PC-9 (cell line): ENCODE results near the gene PEAK3. TPM values are rescaled to one million over a fixed set of nuclear protein-coding genes. Genes with fewer than 3 reads are reported as not detected.

Source experiments
- BruUV-seq: library from RNA; stranded (reverse); fragments of 400-500 nt; replicated peaks from 2 replicates; lab custom pipeline; 2021; lab: Mats Ljungman, UMichigan
- CTCF ChIA-PET: fragments of 300-600 bp; sonication (Branson Sonifier 250); formaldehyde crosslinking; loops from one replicate; lab custom pipeline; 2022; ENCODE audit warnings: antibody characterized with exemption; lab: Charles Lee
- POLR2A ChIA-PET: fragments of 300-600 bp; sonication (Branson Sonifier 250); formaldehyde crosslinking; loops from one replicate; lab custom pipeline; 2022; ENCODE audit warnings: antibody characterized with exemption; ENCODE audit not compliant: unreplicated experiment; lab: Charles Lee
- DNase-seq, 2 experiments: peaks; one replicate each; pipeline versions ENCODE4 v3.0.0 to v3.0.0-alpha.2; 2015 to 2022; ENCODE audit warnings: mixed read lengths in 1 of 2
- H2AFZ ChIP-seq: fragments of 200-600 bp; sonication (generic); 2 replicates; pipeline ENCODE4 v1.8.1; 2017; ENCODE audit warnings: antibody characterized with exemption
- H3F3A ChIP-seq: fragments of 200-600 bp; sonication (generic); 2 replicates; pipeline ENCODE4 v1.8.1; 2017; ENCODE audit warnings: antibody characterized with exemption, mild to moderate bottlenecking, low read depth; ENCODE audit not compliant: insufficient read depth
- H3K27ac ChIP-seq: fragments of 200-600 bp; sonication (generic); 2 replicates; pipeline ENCODE4 v1.6.1; 2016; ENCODE audit warnings: mixed run types
- H3K27me3 ChIP-seq: fragments of 200-600 bp; sonication (generic); 2 replicates; pipeline ENCODE4 v1.6.1; 2016; ENCODE audit warnings: low read depth, mixed run types; ENCODE audit not compliant: insufficient read depth
- H3K36me3 ChIP-seq: fragments of 200-600 bp; sonication (generic); 2 replicates; pipeline ENCODE4 v1.6.1; 2016; ENCODE audit warnings: low read depth, mixed run types
- H3K4me1 ChIP-seq: fragments of 200-600 bp; sonication (generic); replicated peaks from 2 replicates; pipeline ENCODE4 v1.6.1; 2016; ENCODE audit warnings: mixed run types; ENCODE audit not compliant: insufficient read depth
- H3K4me2 ChIP-seq: fragments of 200-600 bp; sonication (generic); 2 replicates; pipeline ENCODE4 v1.6.1; 2017; ENCODE audit warnings: mixed run types
- H3K4me3 ChIP-seq: fragments of 200-600 bp; sonication (generic); 2 replicates; pipeline ENCODE4 v1.6.1; 2016; ENCODE audit warnings: mixed run types
- H3K79me2 ChIP-seq: fragments of 200-600 bp; sonication (generic); 2 replicates; pipeline ENCODE4 v1.6.1; 2017; ENCODE audit warnings: low read depth, mixed run types
- H3K9me2 ChIP-seq: fragments of 200-600 bp; sonication (generic); 2 replicates; pipeline ENCODE4 v1.8.1; 2017; ENCODE audit warnings: mild to moderate bottlenecking; ENCODE audit not compliant: insufficient read depth
- H3K9me3 ChIP-seq: fragments of 200-600 bp; sonication (generic); 2 replicates; pipeline ENCODE4 v1.8.1; 2016; ENCODE audit warnings: low read depth; ENCODE audit not compliant: insufficient read depth
- H4K20me1 ChIP-seq: fragments of 200-600 bp; sonication (generic); 2 replicates; pipeline ENCODE4 v1.8.1; 2017; ENCODE audit not compliant: insufficient read depth
- CTCF ChIP-seq: fragments of 200-600 bp; sonication (generic); conservative IDR thresholded peaks from 2 replicates; pipeline ENCODE4 v1.6.1; 2017; ENCODE audit warnings: mixed run types, antibody characterized with exemption, mild to moderate bottlenecking, moderate library complexity
- EZH2 ChIP-seq: fragments of 200-600 bp; sonication (generic); IDR thresholded peaks from 2 replicates; pipeline ENCODE4 v1.8.0; 2017; ENCODE audit warnings: antibody characterized with exemption, low read depth
- intact Hi-C: fragments of 100-400 bp; cut with micrococcal nuclease; formaldehyde crosslinking; loops from one replicate; pipeline ENCODE4 v1.10.0; 2022; ENCODE audit not compliant: unreplicated experiment
- total RNA-seq: library from RNA; stranded (reverse); gene quantifications from 2 replicates; pipeline ENCODE4 v1.2.3, GENCODE V29; 2021

Gene PEAK3
- total RNA-seq, 1 experiment from 2014 or later, result not detected

GRCh38 chr19:2261438-2262172 lies 20.4 kb downstream of the PEAK3 start:
- DNase-seq, result no peak
- Histone ChIP-seq H3F3A (peaks cover 12% of the 10 kb centered on the region), H3K36me3 (no peaks in the 10 kb centered on the region), H3K4me3 (no peak overlapping the region), H3K27me3 (no peaks in the 10 kb centered on the region), H3K9me3 (no peaks in the 10 kb centered on the region), H4K20me1 (no peaks in the 10 kb centered on the region), H2AFZ (no peak overlapping the region), H3K4me1 (peaks cover 9% of the 10 kb centered on the region), H3K79me2 (no peaks in the 10 kb centered on the region), H3K27ac (no peak overlapping the region), H3K9me2 (no peaks in the 10 kb centered on the region), H3K4me2 (no peak overlapping the region)
- POLR2A ChIA-PET, result no interaction called here
- TF ChIP-seq CTCF (peak; percentile 68), EZH2 (no peak)
- CTCF ChIA-PET, result interaction anchor here (0.7 kb wide), 1 partner anchor 250 kb away, joined by 6 read pairs; no protein-coding TSS in a partner anchor
- no TSS peak for BruUV-seq
- intact Hi-C loops, result no loop called here

GRCh38 chr19:2260341-2260805 lies 21.6 kb downstream of the PEAK3 start:
- H2AFZ ChIP-seq, result no peak overlapping the region
- H3K27me3 ChIP-seq, result no peaks in the 10 kb centered on the region
- intact Hi-C loops, result no loop called here
- ChIA-PET POLR2A (interaction anchor here (0.6 to 0.7 kb wide), 3 partner anchors 17 to 442 kb away, joined by 3 to 13 read pairs (median 5); no protein-coding TSS in a partner anchor), CTCF (no interaction called here)
- no peaks in the 10 kb centered on the region for H4K20me1 ChIP-seq
- H3K9me3 ChIP-seq, result no peaks in the 10 kb centered on the region
- H3F3A ChIP-seq, result peaks cover 12% of the 10 kb centered on the region
- peaks cover 9% of the 10 kb centered on the region for H3K4me1 ChIP-seq
- H3K79me2 ChIP-seq, result no peaks in the 10 kb centered on the region
- no peak for TF ChIP-seq EZH2
- TF ChIP-seq CTCF, result no peak
- no peak overlapping the region for H3K4me3 ChIP-seq
- peak overlapping the region; percentile 53 for H3K4me2 ChIP-seq
- BruUV-seq, result no TSS peak
- no peaks in the 10 kb centered on the region for H3K9me2 ChIP-seq
- DNase-seq, result peak; percentile 27 to 71
- no peaks in the 10 kb centered on the region for H3K36me3 ChIP-seq
- H3K27ac ChIP-seq, result peak overlapping the region; percentile 78

- Histone ChIP-seq H3K27ac (peak overlapping the region; percentile 78; the same call in 1 of the 2 replicates), H2AFZ (no peak overlapping the region), H3K36me3 (no peaks in the 10 kb centered on the region), H3K79me2 (no peaks in the 10 kb centered on the region), H3K4me2 (peak overlapping the region; percentile 53; the same call in 1 of the 2 replicates), H3K27me3 (no peaks in the 10 kb centered on the region), H3K4me1 (peaks cover 9% of the 10 kb centered on the region), H3K9me2 (no peaks in the 10 kb centered on the region), H4K20me1 (no peaks in the 10 kb centered on the region), H3K9me3 (no peaks in the 10 kb centered on the region), H3K4me3 (no peak overlapping the region), H3F3A (peaks cover 12% of the 10 kb centered on the region)
- POLR2A ChIA-PET, result no interaction called here
- no TSS peak for BruUV-seq
- intact Hi-C loops, result no loop called here
- peak; percentile 32 to 62 for DNase-seq
- CTCF ChIA-PET, result no interaction called here
- no peak for TF ChIP-seq EZH2
Measured at GRCh38 chr19:2259336-2259735, 22.6 kb downstream of the PEAK3 start.
